KMS-11 (cell line): ENCODE results near the gene HHAT.
A peak's percentile ranks its signal among the peaks of the same experiment; 100 is the strongest.

Experiments used
- H2AFZ ChIP-seq: fragments of 200-600 bp; sonication (generic); 2 replicates; pipeline ENCODE4 v1.6.1; 2016; ENCODE audit warnings: antibody characterized with exemption, mixed run types, low read depth
- H3K27ac ChIP-seq: fragments of 200-600 bp; sonication (generic); 2 replicates; pipeline ENCODE4 v1.6.1; 2016; ENCODE audit warnings: mild to moderate bottlenecking, mixed run types
- H3K27me3 ChIP-seq: fragments of 200-600 bp; sonication (generic); 2 replicates; pipeline ENCODE4 v1.6.1; 2017; ENCODE audit warnings: mild to moderate bottlenecking, low read depth, mixed run types, moderate library complexity; ENCODE audit not compliant: insufficient read depth
- H3K36me3 ChIP-seq: fragments of 200-600 bp; sonication (generic); 2 replicates; pipeline ENCODE4 v1.6.1; 2017; ENCODE audit warnings: mild to moderate bottlenecking, mixed run types; ENCODE audit not compliant: insufficient read depth
- H3K4me1 ChIP-seq: fragments of 200-600 bp; sonication (generic); 2 replicates; pipeline ENCODE4 v1.6.1; 2016; ENCODE audit warnings: mild to moderate bottlenecking, low read depth, mixed run types; ENCODE audit not compliant: poor library complexity, severe bottlenecking
- H3K4me2 ChIP-seq: fragments of 200-600 bp; sonication (generic); 2 replicates; pipeline ENCODE4 v1.7.0; 2016; ENCODE audit warnings: mild to moderate bottlenecking, mixed run types
- H3K4me3 ChIP-seq: fragments of 200-600 bp; sonication (generic); IDR thresholded peaks from 2 replicates; pipeline ENCODE4 v1.6.1; 2017; ENCODE audit warnings: low read depth, low read length, mixed read lengths; ENCODE audit not compliant: insufficient read depth
- H3K79me2 ChIP-seq: fragments of 200-600 bp; sonication (generic); 2 replicates; pipeline ENCODE4 v1.6.1; 2016; ENCODE audit warnings: low read depth, mixed run types; ENCODE audit not compliant: insufficient read depth
- H3K9ac ChIP-seq: fragments of 200-600 bp; sonication (generic); 2 replicates; pipeline ENCODE4 v1.6.1; 2016; ENCODE audit warnings: mild to moderate bottlenecking, mixed run types
- H4K20me1 ChIP-seq: fragments of 200-600 bp; sonication (generic); 2 replicates; pipeline ENCODE4 v1.6.1; 2016; ENCODE audit warnings: mild to moderate bottlenecking, mixed run types; ENCODE audit not compliant: insufficient read depth
- TF ChIP-seq, protein P1 (sequence below): fragments of 200-600 bp; sonication (generic); conservative IDR thresholded peaks from 2 replicates; pipeline ENCODE4 v1.6.1; 2017; ENCODE audit warnings: low read depth, mild to moderate bottlenecking, antibody characterized with exemption, low read length, moderate library complexity, mixed read lengths

Gene HHAT

DNA sequence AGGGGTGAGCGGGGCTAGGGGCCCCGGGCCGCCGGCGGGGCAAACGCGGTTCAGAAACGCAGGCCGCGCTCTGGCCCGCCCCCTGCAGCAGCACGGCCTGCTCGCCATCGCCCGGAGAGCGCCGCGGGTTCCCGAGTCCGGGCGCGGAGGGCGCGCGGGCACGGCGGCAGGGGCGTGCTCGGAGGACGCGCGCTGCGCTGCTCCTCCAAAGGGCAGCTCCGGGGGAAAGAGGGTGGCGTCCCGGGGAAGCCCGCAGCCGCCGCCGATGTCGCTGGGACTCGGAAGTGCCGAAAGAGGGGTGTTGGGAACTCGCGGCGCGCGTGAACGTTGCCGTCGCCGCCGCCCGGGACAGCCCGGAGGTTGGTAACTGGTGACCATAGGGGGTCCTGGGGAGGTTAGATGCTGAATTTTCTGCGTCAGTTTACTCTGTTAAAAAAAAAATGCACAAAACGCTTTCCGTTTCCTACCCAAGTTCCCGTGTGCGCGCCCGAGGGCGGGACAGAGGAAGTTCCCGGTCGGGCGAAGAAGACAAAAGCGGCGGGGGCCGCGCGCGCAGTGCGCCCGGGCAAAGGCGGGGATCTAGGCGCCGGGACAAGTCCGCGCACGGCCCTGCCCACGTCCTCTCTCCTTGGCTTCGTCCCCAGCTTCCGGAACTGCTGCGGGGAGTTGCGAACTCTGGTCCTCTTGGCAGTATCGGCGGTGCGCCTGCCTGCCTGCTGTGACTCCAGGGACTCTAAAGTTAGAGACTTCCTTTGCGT lies at the start of gene HHAT:
HHAT (plus strand) TSS at position 157 of the 758 bp plus-strand sequence. CDS start 20,074 bp downstream, outside the sequence.
- H2AFZ ChIP-seq: peak within 1 kb of the TSS; percentile 96
- peak within 1 kb of the TSS; percentile 86 for H3K27ac ChIP-seq
- peak within 1 kb of the TSS; percentile 98 for H3K4me2 ChIP-seq

DNA sequence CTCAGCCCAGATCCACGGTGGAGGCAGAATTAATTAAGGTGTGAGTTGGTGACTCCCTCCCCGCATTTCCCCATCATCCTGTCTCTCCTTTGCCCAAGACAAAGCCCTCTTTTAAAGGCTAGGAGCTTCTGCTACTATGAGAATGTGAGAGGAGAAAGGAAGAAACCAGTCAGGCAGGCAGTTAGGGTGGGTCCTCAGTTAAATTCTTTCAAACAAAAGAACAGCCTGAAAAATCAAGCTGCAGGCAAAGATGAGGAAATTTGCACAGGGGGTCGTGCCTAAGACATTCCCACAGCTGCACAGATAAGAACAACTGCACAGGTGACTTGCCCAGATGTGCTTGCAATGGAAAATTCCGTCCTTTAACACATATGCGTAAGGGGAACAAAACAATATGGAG lies 48.5 kb upstream of the HHAT start:
- Histone ChIP-seq H3K36me3 (no peaks in the 10 kb centered on the region), H4K20me1 (no peaks in the 10 kb centered on the region), H3K4me1 (no peaks in the 10 kb centered on the region), H3K79me2 (no peaks in the 10 kb centered on the region), H3K4me2 (no peak overlapping the region), H3K27ac (no peak overlapping the region), H3K27me3 (no peaks in the 10 kb centered on the region), H2AFZ (no peak overlapping the region), H3K4me3 (no peak overlapping the region), H3K9ac (no peak overlapping the region)
- TF ChIP-seq, protein P1, sequence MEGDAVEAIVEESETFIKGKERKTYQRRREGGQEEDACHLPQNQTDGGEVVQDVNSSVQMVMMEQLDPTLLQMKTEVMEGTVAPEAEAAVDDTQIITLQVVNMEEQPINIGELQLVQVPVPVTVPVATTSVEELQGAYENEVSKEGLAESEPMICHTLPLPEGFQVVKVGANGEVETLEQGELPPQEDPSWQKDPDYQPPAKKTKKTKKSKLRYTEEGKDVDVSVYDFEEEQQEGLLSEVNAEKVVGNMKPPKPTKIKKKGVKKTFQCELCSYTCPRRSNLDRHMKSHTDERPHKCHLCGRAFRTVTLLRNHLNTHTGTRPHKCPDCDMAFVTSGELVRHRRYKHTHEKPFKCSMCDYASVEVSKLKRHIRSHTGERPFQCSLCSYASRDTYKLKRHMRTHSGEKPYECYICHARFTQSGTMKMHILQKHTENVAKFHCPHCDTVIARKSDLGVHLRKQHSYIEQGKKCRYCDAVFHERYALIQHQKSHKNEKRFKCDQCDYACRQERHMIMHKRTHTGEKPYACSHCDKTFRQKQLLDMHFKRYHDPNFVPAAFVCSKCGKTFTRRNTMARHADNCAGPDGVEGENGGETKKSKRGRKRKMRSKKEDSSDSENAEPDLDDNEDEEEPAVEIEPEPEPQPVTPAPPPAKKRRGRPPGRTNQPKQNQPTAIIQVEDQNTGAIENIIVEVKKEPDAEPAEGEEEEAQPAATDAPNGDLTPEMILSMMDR: no peak

More for the DNA sequence above, at the start of gene HHAT:
- Histone ChIP-seq H4K20me1 (no peaks in the 10 kb centered on the region), H3K9ac (peak within 1 kb of the TSS; percentile 79), H3K36me3 (no peaks in the 10 kb centered on the region), H3K27me3 (no peaks in the 10 kb centered on the region), H3K79me2 (no peaks in the 10 kb centered on the region), H3K4me3 (peak within 1 kb of the TSS; percentile 94), H3K4me1 (peaks cover 66% of the 10 kb centered on the region)
- TF ChIP-seq, protein P1: no peak

DNA sequence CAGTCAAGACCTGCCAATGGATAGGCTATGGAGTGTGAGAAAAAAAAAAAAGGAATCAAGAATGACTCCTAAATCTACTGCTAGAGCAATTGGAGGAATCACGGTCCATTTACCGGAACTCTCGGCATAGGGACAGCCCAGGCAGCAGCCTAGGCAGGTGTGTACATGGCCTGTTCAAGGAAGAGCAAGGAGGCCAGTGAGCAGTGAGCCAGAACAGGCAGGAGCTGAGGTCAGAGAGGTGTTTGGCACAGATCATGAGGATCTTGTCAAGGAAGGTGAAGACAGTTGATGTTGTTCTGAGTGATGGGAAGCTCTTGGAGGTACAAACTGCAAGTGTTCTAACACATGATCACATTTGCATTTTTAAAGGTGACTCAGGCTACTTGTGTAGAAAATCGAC lies 40.6 kb upstream of the HHAT start:
- Histone ChIP-seq H3K4me1 (no peaks in the 10 kb centered on the region), H3K36me3 (no peaks in the 10 kb centered on the region), H3K79me2 (no peaks in the 10 kb centered on the region), H3K4me2 (no peak overlapping the region), H3K27me3 (no peaks in the 10 kb centered on the region), H3K27ac (no peak overlapping the region), H3K9ac (no peak overlapping the region), H4K20me1 (no peaks in the 10 kb centered on the region), H3K4me3 (no peak overlapping the region), H2AFZ (no peak overlapping the region)
- TF ChIP-seq, protein P1: no peak

DNA sequence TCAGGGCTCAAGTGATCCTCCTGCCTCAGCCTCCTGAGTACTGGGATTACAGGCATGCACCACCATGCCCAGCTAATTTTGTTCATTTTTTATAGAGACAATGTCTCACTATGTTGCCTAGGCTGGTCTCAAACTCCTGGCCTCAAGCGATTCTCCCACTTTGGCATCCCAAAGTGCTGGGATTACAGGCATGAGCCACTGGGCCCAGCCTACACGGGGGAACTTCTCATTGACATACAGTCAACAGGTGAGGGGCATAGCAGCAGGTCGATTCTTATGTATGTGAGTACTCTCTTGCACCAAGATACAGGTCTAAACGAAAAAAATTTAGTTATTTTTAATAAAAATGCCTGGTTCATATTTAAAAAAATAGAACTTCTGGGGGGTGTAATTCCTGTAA lies 39.5 kb upstream of the HHAT start:
- H3K4me1 ChIP-seq: no peaks in the 10 kb centered on the region
- TF ChIP-seq, protein P1: no peak
- H3K27ac ChIP-seq: no peak overlapping the region
- H3K9ac ChIP-seq: no peak overlapping the region
- no peaks in the 10 kb centered on the region for H3K79me2 ChIP-seq
- H3K36me3 ChIP-seq: no peaks in the 10 kb centered on the region
- H2AFZ ChIP-seq: no peak overlapping the region
- no peaks in the 10 kb centered on the region for H4K20me1 ChIP-seq
- no peak overlapping the region for H3K4me3 ChIP-seq
- H3K27me3 ChIP-seq: no peaks in the 10 kb centered on the region
- H3K4me2 ChIP-seq: no peak overlapping the region
